HG03060 (cell line): Measurements from ENCODE around the gene DPYSL5.
"Not testable (repeated sequence)": the region's sequence is repeated elsewhere in the genome, so short reads cannot be mapped to it uniquely, and the experiment has no call there.

Source experiments
- ATAC-seq: cut with Tn5 transposase; IDR thresholded peaks from one replicate; pipeline ENCODE4 v1.9.1; 2021; ENCODE audit warnings: low read depth, moderate number of reproducible peaks; ENCODE audit not compliant: unreplicated experiment

DPYSL5 gene

GRCh38 chr2:26847655-26848335, at the start of gene DPYSL5:
Gene DPYSL5 (plus strand): TSS chr2:26848132. CDS start chr2:26898500, 50,368 bp downstream.
- no peak for ATAC-seq

- ATAC-seq, result no peak
These were observed 46.6 kb upstream of the DPYSL5 start for GRCh38 chr2:26801328-26801727.

- ATAC-seq, result no peak
These were observed 46.1 kb upstream of the DPYSL5 start for GRCh38 chr2:26801796-26802195.

GRCh38 chr2:26805241-26805676, 42.7 kb upstream of the DPYSL5 start:
- ATAC-seq, result no peak

- ATAC-seq, result no peak
These were observed 40.0 kb upstream of the DPYSL5 start for GRCh38 chr2:26807788-26808460.

GRCh38 chr2:26809211-26809610, 38.7 kb upstream of the DPYSL5 start:
- no peak for ATAC-seq

GRCh38 chr2:26809876-26810577, 37.9 kb upstream of the DPYSL5 start:
- no peak for ATAC-seq

- ATAC-seq, result no peak
These were observed 36.7 kb upstream of the DPYSL5 start for GRCh38 chr2:26811261-26811660.

GRCh38 chr2:26811791-26812694, 35.9 kb upstream of the DPYSL5 start:
- no peak for ATAC-seq

GRCh38 chr2:26812731-26813130, 35.2 kb upstream of the DPYSL5 start:
- ATAC-seq, result no peak

- ATAC-seq, result not testable (repeated sequence)
These were observed 33.7 kb upstream of the DPYSL5 start for GRCh38 chr2:26814072-26814765.

- no peak for ATAC-seq
These were observed 31.0 kb upstream of the DPYSL5 start for GRCh38 chr2:26816893-26817292.

GRCh38 chr2:26818255-26818654, 29.7 kb upstream of the DPYSL5 start:
- no peak for ATAC-seq

GRCh38 chr2:26818972-26819371, 29.0 kb upstream of the DPYSL5 start:
- ATAC-seq, result no peak

- no peak for ATAC-seq
These were observed 27.0 kb upstream of the DPYSL5 start for GRCh38 chr2:26820932-26821331.

GRCh38 chr2:26822877-26823276, 25.1 kb upstream of the DPYSL5 start:
- ATAC-seq, result no peak

- no peak for ATAC-seq
These were observed 9.6 kb upstream of the DPYSL5 start for GRCh38 chr2:26838121-26838906.

- no peak for ATAC-seq
These were observed 6.9 kb upstream of the DPYSL5 start for GRCh38 chr2:26840937-26841610.

- no peak for ATAC-seq
These were observed 4.9 kb upstream of the DPYSL5 start for GRCh38 chr2:26843041-26843440.
